ENCODE data around the gene MED26. TPM values are rescaled to one million over a fixed set of nuclear protein-coding genes. Genes with fewer than 3 reads are reported as not detected.

MED26 gene
- total RNA-seq, 1 experiment from 2014 or later: 8.4 TPM

DNA sequence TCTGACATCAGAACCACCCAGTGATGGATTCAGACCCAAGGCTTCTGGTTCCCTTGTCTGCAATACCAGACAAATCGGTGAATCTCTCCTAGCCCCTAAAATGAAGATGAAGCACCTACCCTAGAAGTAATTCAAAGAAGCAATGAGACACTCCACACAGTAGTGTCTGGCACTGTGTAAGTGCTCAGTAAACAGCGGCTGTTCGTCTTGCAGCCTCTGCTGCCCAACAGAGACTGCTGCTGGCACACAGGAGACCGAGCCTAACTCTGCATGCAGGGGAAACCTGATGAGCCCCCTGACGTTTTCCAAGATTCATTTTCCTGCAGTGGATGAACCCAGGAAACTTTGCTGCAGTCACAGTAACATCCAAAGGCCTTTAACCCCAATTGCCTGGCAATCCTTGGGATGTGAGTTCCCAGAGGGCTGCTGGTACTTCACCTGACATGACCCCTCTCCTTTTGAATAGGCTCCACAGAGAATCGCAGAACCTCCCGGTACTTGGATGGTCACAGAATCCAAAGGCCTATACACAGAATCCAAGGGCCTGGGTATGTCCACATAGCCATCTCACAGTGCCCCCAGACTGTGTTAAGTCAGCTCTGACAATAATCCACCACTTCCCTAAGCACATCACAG is 6.7 kb downstream of the MED26 start:
- in situ Hi-C loops (cut with HindIII; ENCODE audit: low pct_unique_long_range_greater_than_20kb, low sequenced_read_pairs): no loop called here

DNA sequence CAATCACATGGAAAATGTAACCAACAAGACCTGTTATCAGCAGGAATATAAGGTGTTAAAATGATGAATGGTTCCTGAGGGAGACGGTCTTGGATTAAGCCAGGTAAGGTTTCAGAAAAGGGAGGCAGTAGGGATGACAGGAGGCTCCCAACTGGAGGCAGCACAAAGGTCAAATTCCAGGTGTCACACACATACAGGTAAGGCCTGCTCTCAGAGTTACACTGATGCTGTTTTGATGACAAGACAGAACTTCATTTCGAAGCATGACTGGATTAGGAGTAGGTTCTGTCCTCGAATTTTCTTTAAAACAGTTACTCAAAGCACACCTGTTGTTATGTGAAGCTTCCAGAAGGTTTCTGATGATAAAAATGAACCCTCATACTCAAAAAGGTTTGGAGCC is 7.4 kb downstream of the MED26 start:
- in situ Hi-C loops (cut with HindIII; ENCODE audit: low pct_unique_long_range_greater_than_20kb, low sequenced_read_pairs): no loop called here
- DNase-seq (ENCODE audit: low read depth): no peak

More for the DNA sequence above, 6.7 kb downstream of the MED26 start:
- DNase-seq (ENCODE audit: low read depth): no peak

DNA sequence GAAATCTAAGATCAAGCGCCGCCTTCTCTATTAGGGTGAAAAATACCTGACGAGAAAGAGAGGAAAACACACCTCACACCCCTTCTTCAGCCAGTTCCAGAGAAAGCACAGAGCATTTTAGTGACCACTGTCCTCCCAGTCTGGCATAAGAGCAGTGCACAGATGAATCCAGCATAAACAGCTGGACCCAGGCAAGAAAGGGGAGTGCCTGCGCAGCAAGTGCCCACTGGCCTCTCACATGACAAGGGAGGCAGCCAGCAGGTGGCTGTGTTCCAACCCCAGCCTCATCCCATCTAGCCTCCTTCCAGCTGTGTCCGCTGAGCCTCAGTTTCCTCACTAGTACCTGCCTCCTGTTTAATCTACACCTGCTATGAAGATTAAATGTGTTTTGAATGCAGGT is 8.0 kb downstream of the MED26 start:
- in situ Hi-C loops (cut with HindIII; ENCODE audit: low pct_unique_long_range_greater_than_20kb, low sequenced_read_pairs): no loop called here
- DNase-seq (ENCODE audit: low read depth): no peak

DNA sequence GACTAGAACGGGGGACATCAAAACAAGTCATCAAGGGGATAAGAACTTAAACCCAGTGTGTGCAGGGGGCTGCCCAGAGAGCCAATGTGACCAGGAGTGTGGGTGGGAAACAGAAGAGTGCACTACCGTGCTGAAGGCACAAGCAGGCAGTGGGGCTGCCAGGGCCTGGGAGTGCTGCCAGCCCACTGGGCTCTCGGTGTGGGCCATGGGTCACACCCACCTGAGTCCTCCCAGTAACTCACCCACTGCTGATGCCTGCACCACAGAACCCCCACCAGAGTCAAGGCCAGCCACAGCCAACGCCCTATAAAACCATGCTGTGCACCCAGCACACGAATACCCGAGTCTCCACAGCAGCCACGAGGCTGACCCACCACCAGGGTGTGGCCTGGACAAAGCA is 8.5 kb downstream of the MED26 start:
- in situ Hi-C loops (cut with HindIII; ENCODE audit: low pct_unique_long_range_greater_than_20kb, low sequenced_read_pairs): no loop called here
- no peak for DNase-seq (ENCODE audit: low read depth)

DNA sequence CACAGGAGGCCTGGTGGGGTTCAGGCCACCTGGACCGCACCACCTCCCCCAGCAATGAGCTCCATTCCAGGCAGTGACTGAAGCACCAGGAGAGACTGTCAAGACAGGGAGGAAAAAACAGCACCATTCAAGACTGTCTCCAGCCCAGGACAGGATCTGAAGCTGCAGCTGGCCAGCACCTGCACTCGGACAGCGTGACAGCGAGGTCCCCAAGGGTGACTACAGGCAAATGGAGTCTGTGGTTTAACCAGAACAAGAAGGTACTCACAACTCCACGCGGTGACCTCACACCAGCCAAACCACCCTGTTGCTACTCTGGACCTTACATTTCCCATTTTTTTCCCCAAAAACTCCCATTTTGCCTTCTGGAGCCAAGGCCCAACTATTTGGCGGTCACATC is 9.8 kb downstream of the MED26 start:
- in situ Hi-C loops (cut with HindIII; ENCODE audit: low pct_unique_long_range_greater_than_20kb, low sequenced_read_pairs): no loop called here
- DNase-seq (ENCODE audit: low read depth): no peak

DNA sequence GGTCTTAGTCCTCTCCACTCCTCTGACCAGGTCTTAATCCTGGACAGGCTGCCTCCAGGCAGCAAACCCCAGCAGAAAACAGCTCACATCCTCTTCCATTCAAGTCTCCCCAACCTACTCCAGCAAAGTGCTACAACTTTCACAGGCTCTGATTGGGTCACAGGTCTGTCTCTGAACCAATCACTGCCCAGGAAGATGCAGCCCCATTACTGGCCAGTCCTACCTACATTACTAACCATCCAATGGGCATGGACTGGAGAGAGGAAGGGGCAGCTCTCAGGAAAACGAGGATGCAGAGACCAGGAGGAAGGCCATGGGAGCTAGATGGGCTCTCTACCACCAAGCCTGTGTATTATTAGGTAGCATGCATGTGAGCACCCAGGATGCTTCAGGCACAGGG is 12.2 kb downstream of the MED26 start:
- in situ Hi-C loops (cut with HindIII; ENCODE audit: low pct_unique_long_range_greater_than_20kb, low sequenced_read_pairs): no loop called here
- DNase-seq (ENCODE audit: low read depth): no peak

DNA sequence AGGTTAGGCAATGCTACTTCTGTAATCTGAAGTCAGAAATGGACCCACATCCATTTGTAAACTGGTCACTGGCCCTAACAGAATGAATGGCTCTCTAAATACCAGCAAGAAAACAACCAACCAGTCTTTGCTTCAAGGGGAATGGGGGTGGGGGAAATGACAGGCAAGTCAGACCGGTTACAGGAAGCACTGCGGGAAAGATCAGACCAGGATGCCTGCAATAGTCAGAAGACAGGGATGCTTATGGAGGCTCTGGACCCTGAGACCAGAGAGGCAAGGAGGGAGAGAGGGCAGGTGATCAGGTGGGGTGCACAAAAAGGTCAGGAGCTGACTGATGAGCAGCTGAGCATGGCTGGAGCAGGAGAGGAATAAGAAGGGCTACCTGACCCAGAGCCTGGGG is 13.1 kb downstream of the MED26 start:
- in situ Hi-C loops (cut with HindIII; ENCODE audit: low pct_unique_long_range_greater_than_20kb, low sequenced_read_pairs): no loop called here
- no peak for DNase-seq (ENCODE audit: low read depth)

DNA sequence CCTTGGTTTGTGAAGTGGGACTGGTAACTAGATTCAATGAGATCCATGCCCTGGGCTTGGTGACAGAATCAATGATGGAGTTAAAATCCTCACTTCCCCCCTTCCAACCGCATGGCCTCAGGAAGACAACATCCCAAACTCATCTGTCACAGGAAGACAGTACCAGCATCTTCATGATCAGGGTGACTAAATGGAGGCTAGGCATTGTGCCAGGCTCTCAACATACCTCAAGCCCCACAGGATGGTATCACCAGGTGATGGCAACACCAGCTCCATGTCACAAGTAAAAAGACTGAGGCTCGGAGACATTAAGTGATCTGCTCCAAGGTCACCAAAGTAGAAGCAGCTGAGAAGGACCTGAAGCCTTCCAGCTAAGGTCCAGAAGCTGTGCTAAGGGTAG is 14.2 kb downstream of the MED26 start:
- no peak for DNase-seq (ENCODE audit: low read depth)
- in situ Hi-C loops (cut with HindIII; ENCODE audit: low pct_unique_long_range_greater_than_20kb, low sequenced_read_pairs): no loop called here

DNA sequence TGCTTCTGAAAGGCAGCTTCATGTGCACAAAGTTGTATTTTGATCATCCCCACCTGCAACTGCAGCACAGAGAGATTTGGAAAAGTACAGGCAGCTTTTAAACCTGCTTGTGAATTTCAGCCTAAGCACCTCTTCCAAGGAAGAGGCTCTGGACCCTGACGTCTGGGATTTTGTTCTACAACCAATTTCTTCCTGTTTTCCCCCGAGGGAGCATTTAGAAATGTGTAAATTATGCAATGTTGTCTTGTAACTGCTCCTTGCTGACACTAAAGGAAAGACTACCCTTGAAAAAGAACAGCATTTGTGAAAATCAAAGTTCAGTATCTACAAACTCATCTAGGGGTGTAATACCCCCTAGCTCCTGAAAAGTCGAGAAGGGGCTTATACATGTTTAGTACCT is 15.4 kb downstream of the MED26 start:
- in situ Hi-C loops (cut with HindIII; ENCODE audit: low pct_unique_long_range_greater_than_20kb, low sequenced_read_pairs): no loop called here
- DNase-seq (ENCODE audit: low read depth): no peak

DNA sequence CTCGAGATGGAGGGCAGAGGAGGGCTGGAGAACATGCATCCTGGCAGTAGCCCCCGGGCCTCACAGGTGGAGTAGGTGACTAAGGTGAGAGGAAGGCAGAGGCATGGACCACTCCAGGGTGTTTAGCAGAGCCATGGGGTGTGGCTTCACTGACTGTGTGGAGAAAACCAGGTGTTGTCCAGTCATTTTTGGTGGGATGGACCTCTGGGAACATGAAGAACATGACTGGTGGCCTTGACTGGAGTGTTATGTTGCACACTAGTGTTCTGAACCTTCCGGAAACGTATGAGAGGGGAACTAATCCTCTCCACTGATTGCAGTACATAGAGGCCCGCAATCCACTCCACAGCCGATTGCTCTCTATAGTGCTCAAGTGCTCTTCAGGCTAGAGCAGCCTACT is 16.9 kb downstream of the MED26 start:
- in situ Hi-C loops (cut with HindIII; ENCODE audit: low pct_unique_long_range_greater_than_20kb, low sequenced_read_pairs): no loop called here
- DNase-seq (ENCODE audit: low read depth): no peak

DNA sequence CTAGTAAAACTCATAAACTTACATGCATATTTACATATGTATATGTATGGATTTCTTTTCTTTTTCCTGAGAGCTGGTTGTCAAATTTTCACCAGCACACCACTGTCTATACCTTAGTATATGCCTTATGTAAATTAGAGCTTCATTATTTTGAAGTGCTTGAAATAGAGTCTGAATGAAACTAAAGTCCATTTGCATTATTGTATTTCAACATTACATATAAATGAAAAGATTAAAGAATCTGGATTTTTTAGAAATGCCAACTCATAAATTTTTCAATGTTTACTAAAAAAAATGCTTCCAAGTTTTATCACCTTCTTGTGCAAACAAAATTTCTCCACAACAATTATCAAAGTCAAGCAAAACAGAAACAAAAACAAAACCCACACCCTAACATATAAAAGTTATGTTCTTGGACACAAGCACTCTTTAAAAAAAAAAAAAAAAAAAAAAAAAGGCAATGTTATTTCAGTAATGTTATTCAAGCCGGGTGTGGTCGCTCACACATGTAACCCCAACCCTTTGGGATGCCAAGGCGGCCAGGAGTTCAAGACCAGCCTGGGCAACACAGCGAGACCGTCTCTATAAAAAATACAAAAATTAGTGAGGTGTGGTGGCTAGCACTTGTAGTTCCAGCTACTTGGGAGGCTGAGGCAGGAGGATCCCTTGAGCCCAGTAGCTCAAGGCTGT is 18.3 kb downstream of the MED26 start:
- in situ Hi-C loops (cut with HindIII; ENCODE audit: low pct_unique_long_range_greater_than_20kb, low sequenced_read_pairs): no loop called here
- DNase-seq (ENCODE audit: low read depth): no peak

DNA sequence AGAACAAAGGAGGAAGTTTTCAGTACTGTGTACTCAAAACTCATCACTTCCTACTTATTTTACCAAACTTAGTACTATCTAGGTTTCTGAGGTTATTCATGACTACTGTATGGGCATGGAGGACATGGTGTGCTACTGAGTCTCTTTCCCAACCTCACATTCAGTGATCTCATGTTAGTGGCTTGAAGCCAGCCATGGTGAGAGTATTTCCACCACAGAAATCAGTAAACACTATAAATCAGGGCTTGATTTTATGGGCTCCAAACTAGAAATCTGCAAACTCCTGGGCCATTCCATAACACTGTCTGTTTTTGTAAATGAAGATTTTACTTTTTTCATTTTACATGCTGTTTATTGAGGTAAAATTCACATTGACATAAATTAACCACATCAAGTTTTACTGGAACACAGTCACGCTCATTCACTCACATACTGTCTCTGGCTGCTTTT is 19.7 kb downstream of the MED26 start:
- in situ Hi-C loops (cut with HindIII; ENCODE audit: low pct_unique_long_range_greater_than_20kb, low sequenced_read_pairs): no loop called here
- DNase-seq (ENCODE audit: low read depth): no peak

DNA sequence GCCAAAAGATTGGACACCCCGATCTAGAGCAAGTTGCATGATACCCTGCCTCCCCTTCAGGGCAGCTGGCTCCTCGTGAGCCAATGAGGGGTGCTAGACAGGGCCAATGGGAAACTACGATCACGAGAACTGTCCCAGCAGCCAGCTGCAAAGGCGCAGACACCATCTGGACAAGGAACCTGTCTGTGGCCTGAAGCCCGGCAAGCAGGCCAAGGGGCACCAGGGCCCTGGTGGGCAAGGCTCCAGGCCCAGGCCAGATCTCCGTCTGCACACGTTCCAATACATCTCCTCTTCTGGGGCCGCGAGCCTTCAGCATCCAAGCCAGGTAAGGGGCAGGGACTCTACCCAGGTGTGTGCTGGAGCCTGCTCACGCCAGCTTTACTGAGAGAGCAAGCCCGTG is 20.2 kb downstream of the MED26 start:
- no peak for DNase-seq (ENCODE audit: low read depth)
- in situ Hi-C loops (cut with HindIII; ENCODE audit: low pct_unique_long_range_greater_than_20kb, low sequenced_read_pairs): no loop called here

DNA sequence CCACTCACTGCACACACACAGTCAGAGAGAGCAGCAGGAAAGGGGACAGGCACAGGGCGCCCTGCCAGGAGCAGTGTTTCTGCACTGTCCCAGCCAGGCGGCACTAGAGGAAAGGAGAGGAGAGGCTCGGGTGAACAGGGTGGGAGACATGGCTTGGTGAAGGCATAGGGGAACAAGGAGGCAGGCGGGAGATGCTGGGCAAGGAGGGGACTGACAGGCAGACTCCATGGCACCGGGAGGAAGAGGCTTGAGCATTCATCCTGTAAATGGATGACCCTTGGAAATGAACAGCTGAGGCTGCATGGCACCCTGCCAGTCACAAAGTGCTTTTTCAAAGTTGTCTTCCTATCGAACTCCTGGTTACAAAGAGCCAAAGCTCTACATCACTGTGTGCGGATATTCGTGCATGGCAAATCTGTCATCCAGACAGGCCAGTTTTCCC is 22.4 kb downstream of the MED26 start:
- in situ Hi-C loops (cut with HindIII; ENCODE audit: low pct_unique_long_range_greater_than_20kb, low sequenced_read_pairs): no loop called here
- no peak for DNase-seq (ENCODE audit: low read depth)

DNA sequence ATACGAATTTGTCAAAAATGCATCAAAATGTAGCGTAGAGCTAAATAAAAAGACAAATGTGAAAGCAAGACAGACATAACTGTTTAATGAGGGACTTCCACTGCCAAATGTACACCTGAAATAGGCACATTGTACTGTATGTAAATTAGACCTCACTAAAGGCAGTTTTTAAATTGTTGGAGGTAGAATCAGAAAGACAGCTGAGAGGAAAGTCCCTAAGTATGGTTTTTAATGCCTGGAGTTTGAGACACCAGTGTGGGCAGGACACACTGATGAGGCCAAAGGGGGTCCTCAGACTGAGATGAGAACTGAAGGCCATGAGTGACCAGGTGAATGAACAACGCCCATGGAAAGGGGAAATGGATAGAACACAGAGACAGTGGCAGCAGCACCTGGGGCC is 22.9 kb downstream of the MED26 start:
- in situ Hi-C loops (cut with HindIII; ENCODE audit: low pct_unique_long_range_greater_than_20kb, low sequenced_read_pairs): no loop called here
- DNase-seq (ENCODE audit: low read depth): no peak

DNA sequence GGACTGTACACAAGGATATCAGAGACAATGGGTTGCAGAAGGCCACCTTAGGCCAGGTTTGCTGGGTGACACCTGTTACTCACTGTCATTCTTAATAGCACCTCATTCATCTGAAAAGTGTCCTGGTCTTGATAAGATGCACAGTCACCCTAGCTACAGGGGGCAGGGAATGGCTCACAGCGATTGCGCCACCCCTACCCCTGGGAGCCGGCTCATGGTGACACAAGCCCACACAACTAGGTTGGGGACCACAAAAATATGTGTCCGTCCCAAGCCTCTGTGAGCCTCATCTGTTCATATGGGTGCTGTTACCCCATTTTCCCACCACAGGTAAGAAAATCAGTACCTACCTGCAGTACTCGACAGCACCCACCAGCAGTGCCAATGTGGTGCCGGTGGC is 23.4 kb downstream of the MED26 start:
- no peak for DNase-seq (ENCODE audit: low read depth)
- in situ Hi-C loops (cut with HindIII; ENCODE audit: low pct_unique_long_range_greater_than_20kb, low sequenced_read_pairs): no loop called here

DNA sequence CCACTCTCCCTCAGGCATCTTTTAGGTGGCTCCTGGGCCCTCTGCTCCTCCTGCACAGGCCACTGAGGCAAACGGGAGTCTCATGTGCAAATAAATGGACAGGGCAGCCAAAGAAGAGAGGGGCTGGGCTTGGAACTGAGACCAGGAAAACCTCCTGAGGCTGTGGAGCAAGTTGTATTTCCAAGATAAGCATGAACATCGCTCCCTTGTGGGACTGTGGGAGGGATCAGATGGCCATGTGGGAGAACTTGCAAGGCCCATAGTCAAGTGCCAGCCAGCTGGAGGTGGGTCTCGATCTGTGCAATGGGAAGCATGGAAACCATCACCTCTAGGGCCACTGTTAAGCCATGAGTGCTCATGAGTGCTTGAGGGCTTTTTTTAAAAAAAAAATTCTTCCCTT is 24.9 kb downstream of the MED26 start:
- in situ Hi-C loops (cut with HindIII; ENCODE audit: low pct_unique_long_range_greater_than_20kb, low sequenced_read_pairs): no loop called here

DNA sequence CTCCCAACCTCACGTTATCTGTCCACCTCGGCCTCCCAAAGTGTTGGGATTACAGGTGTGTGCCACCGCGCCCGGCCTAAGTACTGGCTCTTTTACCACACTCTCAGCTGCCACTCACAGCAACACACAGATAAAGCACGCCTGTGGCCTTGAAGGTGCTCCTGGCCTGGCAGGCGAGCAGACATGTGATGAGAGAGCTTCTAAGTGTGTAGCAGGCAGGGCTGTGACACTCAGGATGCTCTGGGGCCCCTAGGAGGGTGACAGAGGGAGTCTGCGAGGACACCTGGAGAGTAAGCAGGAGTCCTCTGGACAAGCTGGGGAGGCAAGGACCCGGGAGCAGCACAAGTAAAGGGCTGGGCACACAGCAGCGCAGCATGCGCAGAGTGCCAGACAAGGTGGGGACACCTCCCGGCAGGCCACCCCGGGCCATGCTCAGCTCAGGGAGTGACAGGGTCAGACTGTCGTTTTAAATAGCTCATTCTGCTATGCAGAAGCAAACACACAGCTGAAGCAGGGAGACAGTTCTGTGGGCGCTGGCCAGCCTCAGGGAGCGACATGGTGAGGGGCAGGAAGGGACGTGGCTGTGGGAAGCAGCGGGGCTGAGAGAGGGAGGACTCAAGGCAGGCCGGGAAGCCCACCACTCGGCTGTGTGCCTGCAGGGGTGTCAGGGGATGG is 26.5 kb downstream of the MED26 start:
- DNase-seq (ENCODE audit: low read depth): no peak
- in situ Hi-C loops (cut with HindIII; ENCODE audit: low pct_unique_long_range_greater_than_20kb, low sequenced_read_pairs): no loop called here

More for the DNA sequence above, 24.9 kb downstream of the MED26 start:
- no peak for DNase-seq (ENCODE audit: low read depth)

DNA sequence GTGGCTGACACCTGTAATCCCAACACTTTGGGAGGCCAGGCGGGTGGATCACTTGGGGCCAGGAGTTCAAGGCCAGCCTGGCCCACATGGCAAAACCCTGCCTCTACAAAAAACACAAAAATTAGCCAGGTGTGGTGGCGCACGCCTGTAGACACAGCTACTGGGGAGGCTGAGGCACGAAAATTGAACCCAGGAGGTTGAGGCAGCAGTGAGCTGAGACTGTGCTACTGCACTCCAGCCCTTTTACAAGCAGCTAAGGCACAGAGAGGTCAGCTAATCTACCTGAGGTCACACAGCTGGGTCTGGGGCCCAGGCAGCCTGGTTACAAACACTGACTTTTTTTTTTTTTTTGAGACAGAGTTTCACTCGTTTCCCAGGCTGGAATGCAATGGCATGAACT is 27.2 kb downstream of the MED26 start:
- no peak for DNase-seq (ENCODE audit: low read depth)
- in situ Hi-C loops (cut with HindIII; ENCODE audit: low pct_unique_long_range_greater_than_20kb, low sequenced_read_pairs): no loop called here

Measured in Caki2 (cell line).